Naive B cell (primary cell): Measurements from ENCODE around the gene TST. TPM values are rescaled to one million over a fixed set of nuclear protein-coding genes. Genes with fewer than 3 reads are reported as not detected.
A peak's percentile ranks its signal among the peaks of the same experiment; 100 is the strongest.

Experiments
- ATAC-seq, 2 donors: fragments of 150-1000 bp; cut with Tn5 transposase; 2 replicates each; pipeline ENCODE4 v1.10.0; 2021; ENCODE audit warnings: low read depth in 2 of 2, mild to moderate bottlenecking in 2 of 2, moderate library complexity in 2 of 2
- DNase-seq: peaks from one replicate; pipeline ENCODE4 v3.0.0; 2022
- H3K27ac Mint-ChIP-seq, 6 donors: one replicate each; pipeline ENCODE4 v1.8.0; 2020 to 2022; ENCODE audit warnings: mild to moderate bottlenecking in 6 of 6, mixed read lengths in 6 of 6, moderate library complexity in 5 of 6, inconsistent platforms in 2 of 6
- H3K27me3 Mint-ChIP-seq, 3 donors: one replicate each; pipeline ENCODE4 v1.8.0; 2021 to 2022; ENCODE audit warnings: mixed read lengths in 3 of 3, mild to moderate bottlenecking in 1 of 3
- H3K36me3 Mint-ChIP-seq, 2 donors: one replicate each; pipeline ENCODE4 v1.8.0; 2020 to 2022; ENCODE audit warnings: mixed read lengths in 2 of 2, inconsistent platforms in 1 of 2, mild to moderate bottlenecking in 1 of 2
- H3K4me1 Mint-ChIP-seq, 3 donors: one replicate each; pipeline ENCODE4 v1.8.0; 2020 to 2022; ENCODE audit warnings: mixed read lengths in 3 of 3, inconsistent platforms in 1 of 3, mild to moderate bottlenecking in 1 of 3, moderate library complexity in 1 of 3
- H3K4me3 Mint-ChIP-seq, 8 donors: one replicate each; pipeline ENCODE4 v1.8.0; 2020 to 2022; ENCODE audit warnings: mild to moderate bottlenecking in 8 of 8, mixed read lengths in 8 of 8, moderate library complexity in 8 of 8, inconsistent platforms in 2 of 8
- H3K9me3 Mint-ChIP-seq, 7 donors: one replicate each; pipeline ENCODE4 v1.8.0; 2020 to 2022; ENCODE audit warnings: mixed read lengths in 7 of 7, mild to moderate bottlenecking in 5 of 7, inconsistent platforms in 2 of 7, moderate library complexity in 1 of 7
- polyA plus RNA-seq, 6 donors: library from polyadenylated mRNA; unstranded; fragments of 300-500 nt; fragmentation: Illumina TruSeq; gene quantifications; one replicate each; pipeline ENCODE4 v1.2.3, GENCODE V29; 2021; ENCODE audit warnings: low read depth in 6 of 6

TST gene
- 1 to 10 TPM in 1 of 6 donors, under 1 TPM in 3, not detected in 2; 0.65 to 3.3 (median 0.89) TPM for polyA plus RNA-seq

GRCh38 chr22:37019309-37020191, at the start of gene TST, which contains the start of gene MPST:
Gene TST, minus strand, starts transcription at chr22:37019447. Its CDS starts 715 bp downstream, at chr22:37018732.
Gene MPST, plus strand, starts transcription at chr22:37019742. Its CDS starts 95 bp downstream, at chr22:37019837.
- ATAC-seq, result peak; percentile 78 to 81
- H3K9me3 Mint-ChIP-seq, result no peaks in the 10 kb centered on the region
- peaks cover 17 to 28% (median 24%) of the 10 kb centered on the region in 3 donors for H3K4me1 Mint-ChIP-seq
- peak within 1 kb of the TSS in 5 of 6 donors; percentile 56 to 86 (median 71) for H3K27ac Mint-ChIP-seq
- peak; percentile 33 for DNase-seq
- H3K36me3 Mint-ChIP-seq, result no peaks in the 10 kb centered on the region
- H3K27me3 Mint-ChIP-seq, result no peaks in the 10 kb centered on the region
- H3K4me3 Mint-ChIP-seq, result peak within 1 kb of the TSS; percentile 84 to 96 (median 88)

GRCh38 chr22:37068859-37069258, 49.6 kb upstream of the TST start:
- H3K4me3 Mint-ChIP-seq, result no peak overlapping the region
- ATAC-seq, result peak in 1 of 2 donors; percentile 21
- no peaks in the 10 kb centered on the region for H3K9me3 Mint-ChIP-seq
- no peak overlapping the region for H3K27ac Mint-ChIP-seq
- H3K4me1 Mint-ChIP-seq, result no peaks in the 10 kb centered on the region
- no peak for DNase-seq
- peaks cover 11 to 41% (median 13%) of the 10 kb centered on the region in 3 donors for H3K27me3 Mint-ChIP-seq
- no peaks in the 10 kb centered on the region for H3K36me3 Mint-ChIP-seq

GRCh38 chr22:37067428-37067827, 48.2 kb upstream of the TST start:
- peaks cover 0 to 12% (median 0%) of the 10 kb centered on the region in 3 donors for H3K4me1 Mint-ChIP-seq

GRCh38 chr22:37065961-37066360, 46.7 kb upstream of the TST start:
- Mint-ChIP-seq H3K4me1 (peaks cover 0 to 13% (median 0%) of the 10 kb centered on the region in 3 donors), H3K4me3 (no peak overlapping the region), H3K27me3 (peaks cover 11 to 41% (median 13%) of the 10 kb centered on the region in 3 donors), H3K36me3 (peaks cover 0 to 6% of the 10 kb centered on the region in 2 donors), H3K9me3 (no peaks in the 10 kb centered on the region), H3K27ac (no peak overlapping the region)
- no peak for ATAC-seq
- DNase-seq, result no peak

More at GRCh38 chr22:37067428-37067827, 48.2 kb upstream of the TST start:
- Mint-ChIP-seq H3K27ac (peak overlapping the region in 1 of 6 donors; percentile 35), H3K36me3 (no peaks in the 10 kb centered on the region), H3K9me3 (no peaks in the 10 kb centered on the region), H3K4me3 (no peak overlapping the region), H3K27me3 (peaks cover 11 to 41% (median 13%) of the 10 kb centered on the region in 3 donors)
- ATAC-seq (no peak), DNase-seq (no peak)

- ATAC-seq, result no peak
- Mint-ChIP-seq H3K4me3 (no peak overlapping the region), H3K36me3 (peaks cover 0 to 10% of the 10 kb centered on the region in 2 donors), H3K27me3 (peaks cover 11 to 34% (median 13%) of the 10 kb centered on the region in 3 donors), H3K9me3 (no peaks in the 10 kb centered on the region), H3K4me1 (peaks cover 0 to 13% (median 0%) of the 10 kb centered on the region in 3 donors), H3K27ac (no peak overlapping the region)
- DNase-seq, result no peak
Observed at GRCh38 chr22:37065180-37065579, 45.9 kb upstream of the TST start.

GRCh38 chr22:37064553-37064952, 45.3 kb upstream of the TST start:
- Mint-ChIP-seq H3K36me3 (peaks cover 0 to 10% of the 10 kb centered on the region in 2 donors), H3K27me3 (peaks cover 11 to 28% (median 12%) of the 10 kb centered on the region in 3 donors), H3K27ac (peak overlapping the region in 1 of 6 donors; percentile 39), H3K4me3 (no peak overlapping the region), H3K4me1 (peaks cover 0 to 13% (median 0%) of the 10 kb centered on the region in 3 donors), H3K9me3 (no peaks in the 10 kb centered on the region)
- no peak for DNase-seq
- ATAC-seq, result no peak

GRCh38 chr22:37063431-37064420, 44.5 kb upstream of the TST start:
- Mint-ChIP-seq H3K36me3 (peaks cover 0 to 10% of the 10 kb centered on the region in 2 donors), H3K4me1 (peaks cover 0 to 13% (median 0%) of the 10 kb centered on the region in 3 donors), H3K9me3 (no peaks in the 10 kb centered on the region), H3K27ac (peak overlapping the region in 1 of 6 donors; percentile 39), H3K4me3 (no peak overlapping the region), H3K27me3 (peaks cover 9 to 25% (median 11%) of the 10 kb centered on the region in 3 donors)
- DNase-seq (no peak), ATAC-seq (no peak)

- Mint-ChIP-seq H3K9me3 (no peaks in the 10 kb centered on the region), H3K27ac (no peak overlapping the region), H3K4me3 (no peak overlapping the region), H3K27me3 (peaks cover 3 to 16% (median 4%) of the 10 kb centered on the region in 3 donors), H3K4me1 (peaks cover 0 to 13% (median 0%) of the 10 kb centered on the region in 3 donors), H3K36me3 (peaks cover 0 to 10% of the 10 kb centered on the region in 2 donors)
- DNase-seq, result no peak
- no peak for ATAC-seq
Observed at GRCh38 chr22:37062702-37063381, 43.6 kb upstream of the TST start.

GRCh38 chr22:37062376-37062675, 43.1 kb upstream of the TST start:
- no peak overlapping the region for H3K4me3 Mint-ChIP-seq
- DNase-seq, result no peak
- ATAC-seq, result peak in 1 of 2 donors; percentile 69
- peaks cover under 1 to 15% of the 10 kb centered on the region in 2 donors for H3K36me3 Mint-ChIP-seq
- H3K27ac Mint-ChIP-seq, result no peak overlapping the region
- H3K27me3 Mint-ChIP-seq, result peaks cover 0 to 11% (median 0%) of the 10 kb centered on the region in 3 donors
- no peaks in the 10 kb centered on the region for H3K9me3 Mint-ChIP-seq
- H3K4me1 Mint-ChIP-seq, result peaks cover 0 to 13% (median 0%) of the 10 kb centered on the region in 3 donors

- Mint-ChIP-seq H3K9me3 (no peaks in the 10 kb centered on the region), H3K4me1 (peaks cover 0 to 13% (median 0%) of the 10 kb centered on the region in 3 donors), H3K27me3 (peaks cover 0 to 6% (median 0%) of the 10 kb centered on the region in 3 donors), H3K27ac (no peak overlapping the region), H3K36me3 (peaks cover 3 to 20% of the 10 kb centered on the region in 2 donors), H3K4me3 (no peak overlapping the region)
- no peak for ATAC-seq
- no peak for DNase-seq
Observed at GRCh38 chr22:37061611-37062375, 42.5 kb upstream of the TST start.

- Mint-ChIP-seq H3K36me3 (peaks cover 3 to 25% of the 10 kb centered on the region in 2 donors), H3K27me3 (no peaks in the 10 kb centered on the region), H3K27ac (no peak overlapping the region), H3K4me3 (no peak overlapping the region), H3K9me3 (no peaks in the 10 kb centered on the region), H3K4me1 (peaks cover 0 to 13% (median 0%) of the 10 kb centered on the region in 3 donors)
- DNase-seq, result no peak
- no peak for ATAC-seq
Observed at GRCh38 chr22:37060801-37061610, 41.8 kb upstream of the TST start.
